ENCODE results near the gene PEAK1.

The PEAK1 gene

GRCh38 chr15:77375133-77375532, 44.8 kb downstream of the PEAK1 start:
- Histone ChIP-seq H3K4me3 (no peak overlapping the region), H3K27ac (no peak overlapping the region)

GRCh38 chr15:77373441-77373840, 46.5 kb downstream of the PEAK1 start:
- no peak overlapping the region for H3K27ac ChIP-seq
- no peak overlapping the region for H3K4me3 ChIP-seq

GRCh38 chr15:77371850-77372563, 47.9 kb downstream of the PEAK1 start:
- H3K4me3 ChIP-seq = no peak overlapping the region
- H3K27ac ChIP-seq = no peak overlapping the region

- Histone ChIP-seq H3K4me3 (no peak overlapping the region), H3K27ac (no peak overlapping the region)
Measured at GRCh38 chr15:77370580-77370979, 49.3 kb downstream of the PEAK1 start.

- no peak overlapping the region for H3K27ac ChIP-seq
- H3K4me3 ChIP-seq = no peak overlapping the region
Measured at GRCh38 chr15:77369168-77369567, 50.7 kb downstream of the PEAK1 start.

- Histone ChIP-seq H3K27ac (no peak overlapping the region), H3K4me3 (no peak overlapping the region)
Measured at GRCh38 chr15:77367631-77368030, 52.3 kb downstream of the PEAK1 start.

GRCh38 chr15:77361456-77361855, 58.4 kb downstream of the PEAK1 start:
- Histone ChIP-seq H3K27ac (no peak overlapping the region), H3K4me3 (no peak overlapping the region)

- H3K27ac ChIP-seq = no peak overlapping the region
- no peak overlapping the region for H3K4me3 ChIP-seq
Measured at GRCh38 chr15:77358545-77359240, 61.2 kb downstream of the PEAK1 start.

GRCh38 chr15:77356305-77356704, 63.6 kb downstream of the PEAK1 start:
- H3K27ac ChIP-seq = no peak overlapping the region
- H3K4me3 ChIP-seq = no peak overlapping the region

GRCh38 chr15:77355321-77355720, 64.6 kb downstream of the PEAK1 start:
- Histone ChIP-seq H3K4me3 (no peak overlapping the region), H3K27ac (no peak overlapping the region)

- Histone ChIP-seq H3K4me3 (no peak overlapping the region), H3K27ac (no peak overlapping the region)
Measured at GRCh38 chr15:77354063-77354462, 65.8 kb downstream of the PEAK1 start.

GRCh38 chr15:77352887-77353286, 67.0 kb downstream of the PEAK1 start:
- H3K4me3 ChIP-seq = no peak overlapping the region
- H3K27ac ChIP-seq = no peak overlapping the region

GRCh38 chr15:77350792-77351191, 69.1 kb downstream of the PEAK1 start:
- Histone ChIP-seq H3K27ac (no peak overlapping the region), H3K4me3 (no peak overlapping the region)

GRCh38 chr15:77349666-77350065, 70.2 kb downstream of the PEAK1 start:
- H3K4me3 ChIP-seq = no peak overlapping the region
- H3K27ac ChIP-seq = no peak overlapping the region

GRCh38 chr15:77348511-77348910, 71.4 kb downstream of the PEAK1 start:
- H3K27ac ChIP-seq = no peak overlapping the region
- H3K4me3 ChIP-seq = no peak overlapping the region

- no peak overlapping the region for H3K27ac ChIP-seq
- H3K4me3 ChIP-seq = no peak overlapping the region
Measured at GRCh38 chr15:77347197-77347596, 72.7 kb downstream of the PEAK1 start.

- Histone ChIP-seq H3K27ac (no peak overlapping the region), H3K4me3 (no peak overlapping the region)
Measured at GRCh38 chr15:77346245-77347036, 73.5 kb downstream of the PEAK1 start.

GRCh38 chr15:77342807-77343206, 77.1 kb downstream of the PEAK1 start:
- Histone ChIP-seq H3K4me3 (no peak overlapping the region), H3K27ac (no peak overlapping the region)

GRCh38 chr15:77340245-77340644, 79.7 kb downstream of the PEAK1 start:
- H3K4me3 ChIP-seq = no peak overlapping the region

GRCh38 chr15:77336006-77336405, 83.9 kb downstream of the PEAK1 start:
- Histone ChIP-seq H3K4me3 (no peak overlapping the region), H3K27ac (no peak overlapping the region)

More at GRCh38 chr15:77340245-77340644, 79.7 kb downstream of the PEAK1 start:
- no peak overlapping the region for H3K27ac ChIP-seq

GRCh38 chr15:77335298-77335697, 84.6 kb downstream of the PEAK1 start:
- H3K27ac ChIP-seq = no peak overlapping the region
- H3K4me3 ChIP-seq = no peak overlapping the region
